HG03342 (cell line): ENCODE results near the gene NUP210.

Experiments used
- ATAC-seq: cut with Tn5 transposase; IDR thresholded peaks from one replicate; pipeline ENCODE4 v1.9.1; 2021; ENCODE audit warnings: mild to moderate bottlenecking, moderate library complexity; ENCODE audit not compliant: unreplicated experiment

NUP210 gene

DNA sequence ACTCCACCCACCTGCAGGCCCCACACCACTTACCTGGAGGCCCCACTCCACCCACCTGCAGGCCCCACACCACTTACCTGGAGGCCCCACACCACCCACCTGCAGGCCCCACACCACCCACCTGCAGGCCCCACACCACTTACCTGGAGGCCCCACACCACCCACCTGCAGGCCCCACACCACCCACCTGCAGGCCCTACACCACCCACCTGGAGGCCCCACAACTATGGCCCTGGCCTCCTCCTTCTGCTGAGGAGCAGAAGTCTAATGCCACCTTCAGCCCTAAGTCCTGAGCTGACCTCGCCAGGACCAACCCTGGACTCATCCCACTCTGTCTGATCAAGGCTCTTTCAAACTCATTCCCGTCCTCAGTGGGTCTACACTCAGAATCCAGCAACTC is 42.4 kb downstream of the NUP210 start:
- ATAC-seq: peak; percentile 6

DNA sequence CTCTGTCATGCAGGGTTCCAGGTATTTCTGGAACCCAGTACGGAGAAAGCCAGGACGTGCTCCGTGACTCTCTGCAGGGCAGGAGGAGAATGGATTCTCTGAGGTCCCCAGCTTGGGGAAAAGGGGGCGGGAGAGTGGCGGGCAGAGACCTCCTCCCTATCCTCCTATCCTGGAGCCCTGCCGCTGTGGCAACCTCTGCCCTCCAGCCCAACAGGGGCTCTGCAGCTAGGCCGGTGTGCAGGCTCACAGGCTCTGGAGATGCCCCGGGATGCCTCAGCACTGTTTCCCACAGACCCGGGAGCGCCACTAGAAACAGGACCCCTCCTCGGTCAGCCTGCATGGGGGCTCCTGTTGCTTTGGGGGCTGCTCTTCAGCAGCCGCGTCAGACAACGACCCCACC is 43.1 kb downstream of the NUP210 start:
- ATAC-seq: no peak

DNA sequence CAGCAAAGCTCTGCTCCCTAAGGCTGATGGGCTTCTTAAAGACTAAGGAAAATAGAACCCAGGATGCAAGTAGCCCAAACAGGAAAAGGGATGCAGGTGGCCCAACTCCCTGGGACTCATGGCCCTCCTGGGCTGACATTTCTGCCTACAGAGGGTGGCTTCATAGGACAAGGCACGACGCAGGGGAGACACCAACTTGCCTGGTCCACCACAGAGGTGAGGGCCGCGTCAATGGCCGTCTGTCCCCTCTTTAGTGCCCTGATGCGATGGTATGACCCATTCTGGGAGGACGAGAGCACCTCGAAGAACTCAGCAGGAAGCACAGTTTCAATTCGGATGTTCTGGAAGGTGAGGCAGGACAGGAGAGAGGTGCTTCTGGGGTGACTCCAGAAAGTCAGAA is 44.0 kb downstream of the NUP210 start:
- no peak for ATAC-seq

- ATAC-seq: no peak
Measured at GRCh38 chr3:13375464-13375863, 44.7 kb downstream of the NUP210 start.

DNA sequence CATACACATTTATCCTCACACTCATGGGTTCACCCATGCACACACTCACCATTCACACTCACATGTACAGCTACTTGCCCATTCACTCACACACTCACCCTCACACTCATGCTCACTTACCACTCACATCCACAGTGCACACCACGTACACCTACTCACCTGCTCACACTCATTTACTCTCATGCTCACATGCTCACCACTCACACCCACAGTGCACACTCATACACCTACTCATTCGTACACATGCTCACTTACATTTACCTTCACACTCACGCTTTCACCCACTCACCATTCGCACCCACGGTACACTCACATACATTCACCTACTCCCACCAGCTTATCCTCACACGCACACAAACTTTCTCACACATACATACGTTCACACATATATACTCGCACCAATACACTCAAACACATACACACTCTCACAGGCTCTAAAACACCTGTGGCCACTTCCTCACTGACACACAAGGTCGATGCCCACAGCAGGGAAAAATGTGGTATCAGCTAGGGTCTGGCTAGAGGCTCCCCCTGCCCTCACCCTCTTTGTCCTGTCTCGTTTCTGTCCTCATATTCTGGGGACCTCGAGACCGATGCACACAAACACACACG is 46.0 kb downstream of the NUP210 start:
- ATAC-seq: no peak

DNA sequence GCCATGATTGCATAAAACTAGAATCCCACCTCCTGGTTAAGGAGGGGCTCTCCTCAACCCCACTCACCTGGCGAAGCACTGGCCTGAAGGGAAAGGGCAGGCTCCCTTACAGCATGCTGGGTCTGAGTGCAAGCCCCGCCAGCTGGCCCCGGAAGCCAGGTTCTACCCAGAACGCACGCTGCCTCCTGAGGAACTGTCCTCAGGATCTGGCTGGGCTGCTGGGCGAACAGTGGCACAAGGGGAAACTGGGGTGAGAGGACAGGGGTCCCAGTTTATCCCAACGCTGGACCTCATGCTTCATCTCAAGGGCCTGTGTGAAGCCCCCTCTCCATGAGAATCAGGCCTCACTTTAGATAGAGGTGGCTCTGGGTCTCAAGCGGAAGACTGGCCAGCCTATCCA is 47.5 kb downstream of the NUP210 start:
- no peak for ATAC-seq

DNA sequence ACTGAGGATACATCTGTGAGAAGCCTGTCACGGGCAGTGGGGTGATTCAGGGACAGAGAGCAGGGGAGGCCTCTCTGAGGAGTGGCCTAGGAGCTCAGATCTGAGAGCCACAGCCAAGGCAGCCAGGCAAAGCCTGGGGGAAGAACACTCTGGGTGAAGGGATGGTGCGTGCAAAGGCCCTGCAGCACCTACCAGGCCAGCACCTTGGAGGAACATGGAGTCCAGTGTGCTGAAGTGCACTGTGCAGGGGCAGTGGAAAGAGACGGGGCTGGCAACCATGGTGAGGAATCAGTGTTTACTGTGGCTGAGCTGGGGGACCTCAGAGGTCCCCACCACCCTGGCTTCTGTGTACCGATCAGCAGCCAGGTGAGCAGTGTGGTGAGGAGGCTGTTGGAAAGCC is 48.0 kb downstream of the NUP210 start:
- ATAC-seq: no peak

DNA sequence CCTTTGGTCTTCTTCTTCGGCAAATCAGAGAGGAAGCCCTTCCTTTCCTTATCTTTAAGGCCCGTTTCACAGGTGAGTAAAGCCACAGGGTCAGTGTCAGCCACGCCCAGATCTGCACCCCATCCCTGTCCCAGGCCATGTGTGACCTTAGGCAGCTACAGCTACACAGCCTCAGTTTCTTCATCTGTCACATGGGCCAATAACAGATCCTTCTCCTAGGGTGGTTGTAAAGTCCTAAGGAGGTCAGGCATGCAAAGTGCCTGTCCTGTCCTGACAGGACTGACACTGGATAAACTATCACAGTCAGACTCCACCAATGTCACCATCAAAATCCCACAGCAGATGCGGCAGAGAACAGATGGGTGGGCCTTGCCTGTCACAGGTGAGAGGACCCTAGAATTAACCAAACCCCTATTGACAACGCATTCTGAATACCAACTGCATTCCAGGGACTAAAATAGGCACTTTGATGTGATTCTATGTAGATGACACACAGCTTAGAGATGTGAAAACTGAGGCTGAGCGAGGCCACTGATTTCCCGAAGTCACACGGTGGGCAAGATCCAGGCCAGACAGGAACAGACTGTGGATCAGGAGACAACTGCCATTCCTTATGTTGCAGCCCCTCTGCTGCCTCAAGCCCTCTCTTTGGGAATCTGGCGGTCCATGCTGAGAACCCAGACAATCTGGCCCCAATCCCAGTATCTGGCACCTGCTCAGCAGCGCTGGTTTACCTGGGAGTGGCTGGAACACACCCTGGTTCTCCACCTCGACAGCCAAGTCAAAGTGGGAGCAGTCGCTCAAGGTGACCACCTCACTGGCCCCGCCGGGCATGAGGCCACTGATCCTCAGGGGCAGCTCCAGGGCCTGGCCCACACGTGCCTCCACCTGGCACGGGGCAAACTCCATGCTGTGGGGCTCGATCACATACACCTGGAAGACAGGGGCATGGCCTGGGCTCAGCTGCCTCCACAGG is 48.7 kb downstream of the NUP210 start:
- no peak for ATAC-seq

- ATAC-seq: no peak
Measured at GRCh38 chr3:13370609-13371008, 49.5 kb downstream of the NUP210 start.

GRCh38 chr3:13370055-13370454 is 50.1 kb downstream of the NUP210 start:
- ATAC-seq: no peak

DNA sequence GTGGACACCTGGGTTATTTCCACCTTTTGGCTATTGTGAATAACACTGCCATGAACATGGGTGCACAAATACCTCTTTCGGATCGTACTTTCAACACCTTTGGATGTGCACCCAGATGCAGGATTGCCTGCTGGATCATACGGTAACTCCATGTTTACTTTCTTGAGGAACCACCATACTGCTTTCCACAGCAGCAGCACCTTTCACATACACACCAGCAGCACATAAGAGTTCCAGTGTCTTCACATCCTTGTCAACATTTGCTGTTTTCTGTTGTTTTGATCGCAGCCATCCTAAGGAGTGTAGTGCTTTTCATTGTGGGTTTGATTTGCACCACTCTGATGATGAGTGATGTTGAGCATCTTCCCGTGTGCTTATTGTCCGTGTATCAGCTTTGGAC is 51.3 kb downstream of the NUP210 start:
- ATAC-seq: no peak

DNA sequence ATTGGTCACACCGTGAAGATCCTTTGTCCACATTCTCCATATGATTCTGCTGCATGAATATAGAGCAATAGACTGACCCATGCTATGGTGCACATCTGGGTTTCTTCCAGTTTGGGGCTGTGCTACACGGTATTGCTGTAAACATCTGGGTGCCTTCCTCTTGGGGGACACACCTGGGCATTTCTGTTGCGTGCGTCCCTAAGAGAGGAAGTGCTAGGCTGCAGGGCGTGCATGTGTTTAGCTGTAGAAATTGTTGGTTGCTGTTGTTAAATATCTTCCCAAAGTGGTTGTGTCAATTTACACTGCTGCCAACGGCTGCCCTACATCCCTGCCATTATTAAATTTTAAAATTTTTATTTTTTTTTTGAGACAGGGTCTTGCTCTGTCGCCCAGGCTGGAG is 52.4 kb downstream of the NUP210 start:
- ATAC-seq: no peak

- ATAC-seq: no peak
Measured at GRCh38 chr3:13365390-13366379, 54.4 kb downstream of the NUP210 start.

GRCh38 chr3:13364602-13365271 is 55.4 kb downstream of the NUP210 start:
- no peak for ATAC-seq

GRCh38 chr3:13362551-13362950 is 57.6 kb downstream of the NUP210 start:
- ATAC-seq: no peak

GRCh38 chr3:13359916-13360315 is 60.2 kb downstream of the NUP210 start:
- ATAC-seq: no peak

- ATAC-seq: no peak
Measured at GRCh38 chr3:13358643-13359042, 61.5 kb downstream of the NUP210 start.

GRCh38 chr3:13358051-13358450 is 62.1 kb downstream of the NUP210 start:
- no peak for ATAC-seq

GRCh38 chr3:13357074-13357473 is 63.0 kb downstream of the NUP210 start:
- ATAC-seq: no peak

GRCh38 chr3:13353936-13354542 is 66.1 kb downstream of the NUP210 start:
- no peak for ATAC-seq
